H9 (cell line): ENCODE data around the gene ST3GAL6. TPM values are rescaled to one million over a fixed set of nuclear protein-coding genes. Genes with fewer than 3 reads are reported as not detected.

Experiments
- DNase-seq: peaks from one replicate; pipeline ENCODE4 v3.0.0-alpha.2; 2017
- H2AFZ ChIP-seq: one replicate; pipeline ENCODE4 v1.6.1; 2013; ENCODE audit warnings: mild to moderate bottlenecking, low read length, control low read depth, moderate library complexity
- H2AK5ac ChIP-seq: 2 replicates; pipeline ENCODE4 v1.6.1; 2013; ENCODE audit warnings: low read length, control low read depth, mixed read lengths; ENCODE audit not compliant: insufficient read length
- H2BK120ac ChIP-seq: one replicate; pipeline ENCODE4 v1.6.1; 2013; ENCODE audit warnings: low read depth, mild to moderate bottlenecking, low read length, control low read depth, inconsistent platforms; ENCODE audit not compliant: poor library complexity, severe bottlenecking
- H2BK12ac ChIP-seq: 2 replicates; pipeline ENCODE4 v1.6.1; 2013; ENCODE audit warnings: low read length, control low read depth, mixed read lengths, low read depth; ENCODE audit not compliant: insufficient read length
- H2BK15ac ChIP-seq: 2 replicates; pipeline ENCODE4 v1.6.1; 2013; ENCODE audit warnings: low read depth, low read length, control low read depth
- H2BK20ac ChIP-seq: one replicate; pipeline ENCODE4 v1.6.1; 2013; ENCODE audit warnings: low read depth, mild to moderate bottlenecking, low read length, control low read depth, inconsistent platforms; ENCODE audit not compliant: poor library complexity, severe bottlenecking
- H2BK5ac ChIP-seq: 2 replicates; pipeline ENCODE4 v1.6.1; 2013; ENCODE audit warnings: low read length, control low read depth, mixed read lengths; ENCODE audit not compliant: insufficient read length
- H3K14ac ChIP-seq: 2 replicates; pipeline ENCODE4 v1.6.1; 2013; ENCODE audit warnings: low read length, control low read depth; ENCODE audit not compliant: insufficient read depth
- H3K18ac ChIP-seq: 2 replicates; pipeline ENCODE4 v1.6.1; 2013; ENCODE audit warnings: low read depth, mild to moderate bottlenecking, mixed read lengths, low read length, control low read depth; ENCODE audit not compliant: insufficient read length
- H3K23ac ChIP-seq: 2 replicates; pipeline ENCODE4 v1.6.1; 2013; ENCODE audit warnings: low read length, control low read depth, mixed read lengths, low read depth; ENCODE audit not compliant: insufficient read length
- H3K23me2 ChIP-seq: 2 replicates; pipeline ENCODE4 v1.6.1; 2013; ENCODE audit warnings: low read depth, mild to moderate bottlenecking, mixed read lengths, low read length, control low read depth; ENCODE audit not compliant: insufficient read length, poor library complexity, severe bottlenecking
- H3K27ac ChIP-seq: 2 replicates; pipeline ENCODE4 v1.5.1; 2013; ENCODE audit warnings: low read length, control low read depth, mixed read lengths, low read depth; ENCODE audit not compliant: insufficient read length
- H3K27me3 ChIP-seq: 2 replicates; pipeline ENCODE4 v1.6.1; 2013; ENCODE audit warnings: low read length, control low read depth, inconsistent platforms; ENCODE audit not compliant: insufficient read depth
- H3K4ac ChIP-seq: 2 replicates; pipeline ENCODE4 v1.6.1; 2013; ENCODE audit warnings: low read depth, mild to moderate bottlenecking, control low read depth, inconsistent platforms, low read length, moderate library complexity
- H3K4me1 ChIP-seq: 2 replicates; pipeline ENCODE4 v1.6.1; 2013; ENCODE audit warnings: low read length, control low read depth, inconsistent platforms; ENCODE audit not compliant: insufficient read depth
- H3K4me2 ChIP-seq: 2 replicates; pipeline ENCODE4 v1.6.1; 2013; ENCODE audit warnings: low read length, control low read depth, mixed read lengths; ENCODE audit not compliant: insufficient read length, insufficient read depth
- H3K56ac ChIP-seq: 2 replicates; pipeline ENCODE4 v1.6.1; 2013; ENCODE audit warnings: low read depth, mild to moderate bottlenecking, mixed read lengths, low read length, control low read depth; ENCODE audit not compliant: insufficient read length
- H3K79me1 ChIP-seq: 2 replicates; pipeline ENCODE4 v1.6.1; 2013; ENCODE audit warnings: low read depth, mild to moderate bottlenecking, moderate library complexity, low read length, control low read depth, inconsistent platforms; ENCODE audit not compliant: insufficient read depth, poor library complexity, severe bottlenecking
- H3K79me2 ChIP-seq: 2 replicates; pipeline ENCODE4 v1.6.1; 2013; ENCODE audit warnings: low read length, control low read depth, inconsistent platforms; ENCODE audit not compliant: insufficient read depth
- H3K9ac ChIP-seq: 2 replicates; pipeline ENCODE4 v1.6.1; 2013; ENCODE audit warnings: low read length, control low read depth, mixed read lengths; ENCODE audit not compliant: insufficient read length; ENCODE audit errors: extremely low read depth
- H3K9me3 ChIP-seq: one replicate; pipeline ENCODE4 v1.6.1; 2013; ENCODE audit warnings: low read depth, low read length, inconsistent platforms; ENCODE audit not compliant: control insufficient read depth
- H3T11ph ChIP-seq: one replicate; pipeline ENCODE4 v1.6.1; 2013; ENCODE audit warnings: mild to moderate bottlenecking, low read length, control low read depth, inconsistent platforms
- H4K20me1 ChIP-seq: one replicate; pipeline ENCODE4 v1.6.1; 2013; ENCODE audit not compliant: control insufficient read depth, insufficient read length, insufficient read depth
- H4K5ac ChIP-seq: 2 replicates; pipeline ENCODE4 v1.6.1; 2013; ENCODE audit warnings: low read depth, mild to moderate bottlenecking, mixed read lengths, low read length, control low read depth; ENCODE audit not compliant: insufficient read length
- H4K8ac ChIP-seq: replicated peaks from 2 replicates; pipeline ENCODE4 v1.6.1; 2013; ENCODE audit warnings: low read length, control low read depth, mixed read lengths, low read depth; ENCODE audit not compliant: insufficient read length
- H4K91ac ChIP-seq: 2 replicates; pipeline ENCODE4 v1.6.1; 2013; ENCODE audit warnings: low read depth, mild to moderate bottlenecking, moderate library complexity, mixed read lengths, low read length, control low read depth; ENCODE audit not compliant: insufficient read length
- H3K27ac Mint-ChIP-seq, 3 experiments: 2 replicates in 2 of 3; 3 replicates in 1 of 3; pipeline ENCODE4 v1.8.0; 2020 to 2021; ENCODE audit warnings: mixed read lengths in 3 of 3, mild to moderate bottlenecking in 1 of 3, moderate library complexity in 1 of 3
- H3K27me3 Mint-ChIP-seq: 2 replicates; pipeline ENCODE4 v1.8.0; 2021; ENCODE audit warnings: low read depth, mild to moderate bottlenecking, moderate library complexity, mixed read lengths
- H3K36me3 Mint-ChIP-seq, 3 experiments: 2 replicates in 2 of 3; 3 replicates in 1 of 3; pipeline ENCODE4 v1.8.0; 2020 to 2021; ENCODE audit warnings: low read depth in 3 of 3, mixed read lengths in 3 of 3; ENCODE audit not compliant: insufficient read depth in 1 of 3
- H3K4me1 Mint-ChIP-seq, 2 experiments: 2 replicates each; pipeline ENCODE4 v1.8.0; 2020; ENCODE audit warnings: mixed read lengths in 2 of 2
- H3K4me3 Mint-ChIP-seq, 2 experiments: 2 replicates in 1 of 2; 3 replicates in 1 of 2; pipeline ENCODE4 v1.8.0; 2020 to 2021; ENCODE audit warnings: mild to moderate bottlenecking in 2 of 2, mixed read lengths in 2 of 2, moderate library complexity in 1 of 2
- H3K9me3 Mint-ChIP-seq, 2 experiments: 2 replicates in 1 of 2; 3 replicates in 1 of 2; pipeline ENCODE4 v1.8.0; 2020; ENCODE audit warnings: mild to moderate bottlenecking in 2 of 2, mixed read lengths in 2 of 2, moderate library complexity in 1 of 2
- WGBS: extraction: QIAGEN DNeasy Blood & Tissue Kit; methylation state at CpG from one replicate; pipeline ENCODE4 v1.1.7; 2013; ENCODE audit warnings: missing lambda C conversion rate, low lambda C conversion rate, mixed read lengths; ENCODE audit not compliant: insufficient read length; ENCODE audit errors: extremely low coverage; 5-methylcytosine and 5-hydroxymethylcytosine counted together
- total RNA-seq: library from RNA; stranded (reverse); gene quantifications from 2 replicates; pipeline ENCODE4 v1.2.1, GENCODE V29; 2021
- TF ChIP-seq, protein P1 (sequence below): fragments of 200-600 bp; sonication (generic); conservative IDR thresholded peaks from 3 replicates; pipeline ENCODE4 v1.8.0; 2021; ENCODE audit warnings: antibody characterized with exemption, mild to moderate bottlenecking

Gene ST3GAL6
- total RNA-seq, 1 experiment from 2014 or later: 6.4 TPM

DNA sequence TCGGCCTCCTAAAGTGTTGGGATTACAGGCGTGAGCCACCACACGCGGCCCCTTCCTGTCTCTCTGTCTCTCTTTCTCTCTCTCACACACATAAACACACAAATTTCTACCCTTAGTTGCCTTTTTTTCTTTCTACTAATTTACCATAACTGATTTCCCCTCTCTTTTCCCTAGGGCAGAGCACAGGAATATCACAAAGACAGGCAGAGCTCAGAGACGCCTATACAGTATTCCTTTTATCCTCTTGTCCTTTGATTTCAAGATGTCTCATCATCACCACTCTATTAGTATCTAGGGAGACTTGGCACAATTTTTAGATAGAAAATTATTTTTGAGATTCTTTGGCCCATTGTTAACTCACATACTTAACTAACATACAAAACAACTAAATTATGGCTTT, 25.8 kb upstream of the ST3GAL6 start:
- no peak overlapping the region for H3K27ac ChIP-seq
- no peak overlapping the region for H3K4me2 ChIP-seq
- H3K9me3 ChIP-seq: no peaks in the 10 kb centered on the region
- no peak overlapping the region for H2BK20ac ChIP-seq
- H2BK120ac ChIP-seq: no peak overlapping the region
- H3K56ac ChIP-seq: no peak overlapping the region
- peaks cover 0 to 1% (median 0%) of the 10 kb centered on the region in 3 experiments; a peak in 1 of 7 replicates for H3K36me3 Mint-ChIP-seq
- no peaks in the 10 kb centered on the region for H4K20me1 ChIP-seq
- H3K14ac ChIP-seq: no peak overlapping the region
- TF ChIP-seq, protein P1, sequence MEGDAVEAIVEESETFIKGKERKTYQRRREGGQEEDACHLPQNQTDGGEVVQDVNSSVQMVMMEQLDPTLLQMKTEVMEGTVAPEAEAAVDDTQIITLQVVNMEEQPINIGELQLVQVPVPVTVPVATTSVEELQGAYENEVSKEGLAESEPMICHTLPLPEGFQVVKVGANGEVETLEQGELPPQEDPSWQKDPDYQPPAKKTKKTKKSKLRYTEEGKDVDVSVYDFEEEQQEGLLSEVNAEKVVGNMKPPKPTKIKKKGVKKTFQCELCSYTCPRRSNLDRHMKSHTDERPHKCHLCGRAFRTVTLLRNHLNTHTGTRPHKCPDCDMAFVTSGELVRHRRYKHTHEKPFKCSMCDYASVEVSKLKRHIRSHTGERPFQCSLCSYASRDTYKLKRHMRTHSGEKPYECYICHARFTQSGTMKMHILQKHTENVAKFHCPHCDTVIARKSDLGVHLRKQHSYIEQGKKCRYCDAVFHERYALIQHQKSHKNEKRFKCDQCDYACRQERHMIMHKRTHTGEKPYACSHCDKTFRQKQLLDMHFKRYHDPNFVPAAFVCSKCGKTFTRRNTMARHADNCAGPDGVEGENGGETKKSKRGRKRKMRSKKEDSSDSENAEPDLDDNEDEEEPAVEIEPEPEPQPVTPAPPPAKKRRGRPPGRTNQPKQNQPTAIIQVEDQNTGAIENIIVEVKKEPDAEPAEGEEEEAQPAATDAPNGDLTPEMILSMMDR: no peak
- H4K8ac ChIP-seq: no peak overlapping the region
- no peaks in the 10 kb centered on the region for H3K79me2 ChIP-seq
- H2BK15ac ChIP-seq: no peak overlapping the region
- DNase-seq: no peak
- H2BK12ac ChIP-seq: no peak overlapping the region
- H3K27ac Mint-ChIP-seq: no peak overlapping the region
- peaks cover 10% of the 10 kb centered on the region; the same call in 1 of the 2 replicates for H3K27me3 ChIP-seq
- no peak overlapping the region for H3K9ac ChIP-seq
- no peak overlapping the region for H3K4me3 Mint-ChIP-seq
- H2BK5ac ChIP-seq: no peak overlapping the region
- no CpG with 5 or more reads among the region's 5 CpGs for WGBS
- H2AK5ac ChIP-seq: no peak overlapping the region
- H2AFZ ChIP-seq: no peak overlapping the region
- H3K4me1 Mint-ChIP-seq: peaks cover 12 to 15% of the 10 kb centered on the region in 2 experiments
- H3K18ac ChIP-seq: no peak overlapping the region
- H3K27me3 Mint-ChIP-seq: peaks cover 25% of the 10 kb centered on the region
- no peak overlapping the region for H4K5ac ChIP-seq
- H3K23ac ChIP-seq: no peak overlapping the region
- no peak overlapping the region for H3K4ac ChIP-seq
- peaks cover 15% of the 10 kb centered on the region for H3K23me2 ChIP-seq
- no peak overlapping the region for H4K91ac ChIP-seq
- no peak overlapping the region for H3T11ph ChIP-seq
- H3K4me1 ChIP-seq: no peaks in the 10 kb centered on the region
- H3K79me1 ChIP-seq: no peaks in the 10 kb centered on the region
- no peaks in the 10 kb centered on the region; a peak in 1 of 5 replicates for H3K9me3 Mint-ChIP-seq
